OCI-LY3 (cell line): ENCODE data around the gene ZFAND3.

Experiments used
- EZH2phosphoT487 ChIP-seq: fragments of 200-600 bp; shearing (Covaris generic); IDR thresholded peaks from 2 replicates; pipeline ENCODE4 v1.6.1; 2018; ENCODE audit warnings: antibody characterized with exemption, mixed run types, low read depth
- TF ChIP-seq, protein P1 (sequence below): fragments of 200-600, 300-600 bp; sonication (generic); IDR thresholded peaks from 2 replicates; pipeline ENCODE4 v1.5.1; 2014; ENCODE audit warnings: antibody characterized with exemption, low read length, low read depth

DNA sequence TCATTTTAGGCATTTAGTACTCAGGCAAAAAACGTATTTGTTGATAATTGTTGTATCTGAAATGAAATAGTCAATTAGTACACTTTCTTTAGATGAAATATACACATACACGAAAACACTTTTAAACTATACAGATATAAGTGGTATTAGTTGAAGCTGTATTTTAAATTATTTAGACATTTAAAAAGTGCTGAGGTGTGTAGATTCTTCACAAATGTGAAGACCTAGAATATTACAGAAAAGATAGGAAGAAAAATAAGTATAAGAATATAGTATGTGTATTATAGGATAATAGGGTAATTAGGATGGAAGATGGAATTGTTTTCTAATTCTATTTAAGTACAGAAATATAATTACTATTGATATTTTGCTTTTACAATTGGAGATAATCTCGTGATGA is 4.6 kb downstream of the ZFAND3 start:
- TF ChIP-seq, protein P1, sequence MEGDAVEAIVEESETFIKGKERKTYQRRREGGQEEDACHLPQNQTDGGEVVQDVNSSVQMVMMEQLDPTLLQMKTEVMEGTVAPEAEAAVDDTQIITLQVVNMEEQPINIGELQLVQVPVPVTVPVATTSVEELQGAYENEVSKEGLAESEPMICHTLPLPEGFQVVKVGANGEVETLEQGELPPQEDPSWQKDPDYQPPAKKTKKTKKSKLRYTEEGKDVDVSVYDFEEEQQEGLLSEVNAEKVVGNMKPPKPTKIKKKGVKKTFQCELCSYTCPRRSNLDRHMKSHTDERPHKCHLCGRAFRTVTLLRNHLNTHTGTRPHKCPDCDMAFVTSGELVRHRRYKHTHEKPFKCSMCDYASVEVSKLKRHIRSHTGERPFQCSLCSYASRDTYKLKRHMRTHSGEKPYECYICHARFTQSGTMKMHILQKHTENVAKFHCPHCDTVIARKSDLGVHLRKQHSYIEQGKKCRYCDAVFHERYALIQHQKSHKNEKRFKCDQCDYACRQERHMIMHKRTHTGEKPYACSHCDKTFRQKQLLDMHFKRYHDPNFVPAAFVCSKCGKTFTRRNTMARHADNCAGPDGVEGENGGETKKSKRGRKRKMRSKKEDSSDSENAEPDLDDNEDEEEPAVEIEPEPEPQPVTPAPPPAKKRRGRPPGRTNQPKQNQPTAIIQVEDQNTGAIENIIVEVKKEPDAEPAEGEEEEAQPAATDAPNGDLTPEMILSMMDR = no peak
- TF ChIP-seq EZH2phosphoT487 = no peak
